HepG2 (cell line): Measurements from ENCODE around the gene ATP10A. TPM values are rescaled to one million over a fixed set of nuclear protein-coding genes. Genes with fewer than 3 reads are reported as not detected.

Experiments used
- ATAC-seq: fragments of 200-7000 bp; cut with Tn5 transposase; 3 replicates; pipeline ENCODE4 v1.9.1; 2020; ENCODE audit warnings: mild to moderate bottlenecking, moderate library complexity
- BruUV-seq: library from RNA; stranded (reverse); fragments of 400-500 nt; replicated peaks from 2 replicates; lab custom pipeline; 2021; lab: Mats Ljungman, UMichigan
- CTCF ChIA-PET: fragments of 300-600 bp; formaldehyde crosslinking; extraction: SDS; loops from one replicate; lab custom pipeline; 2021; ENCODE audit warnings: low total read pairs, inconsistent platforms, low intra/inter-chr PET ratio; lab: Yijun Ruan, JAX
- POLR2A ChIA-PET: fragments of 350-600 bp; sonication (Branson Sonifier 250); formaldehyde crosslinking; loops from one replicate; lab custom pipeline; 2020; ENCODE audit warnings: antibody characterized with exemption, inconsistent platforms; lab: Yijun Ruan, JAX
- DNase-seq: peaks from one replicate; pipeline ENCODE4 v3.0.0-alpha.2; 2015; ENCODE audit warnings: low spot score
- FAIRE-seq: peaks from 3 replicates; lab custom pipeline; 2011; peaks lifted over from hg19 to GRCh38; lab: Jason Lieb, UNC
- H2AFZ ChIP-seq: one replicate; pipeline ENCODE4 v1.6.1; 2011; ENCODE audit warnings: low read length, inconsistent platforms
- H3K27ac ChIP-seq: fragments of 300-600 bp; 3 replicates; pipeline ENCODE4 v1.8.0; 2011; ENCODE audit warnings: mixed run types, mild to moderate bottlenecking, mixed read lengths, low read length, inconsistent platforms; ENCODE audit not compliant: insufficient read depth; ENCODE audit errors: extremely low read length
- H3K27me3 ChIP-seq, 2 experiments: fragments of 200-600 bp in 1 of 2; 2 replicates in 1 of 2; 3 replicates in 1 of 2; pipeline versions ENCODE4 v1.6.0 to v1.8.0; 2011; ENCODE audit warnings: low read length in 2 of 2, mild to moderate bottlenecking in 2 of 2, moderate library complexity in 2 of 2, inconsistent platforms in 1 of 2; ENCODE audit not compliant: insufficient read depth in 2 of 2, control insufficient read depth in 1 of 2
- H3K36me3 ChIP-seq, 2 experiments: fragments of 200-600 bp in 1 of 2; replicated peaks in 1 of 2; 2 replicates in 1 of 2; 3 replicates in 1 of 2; pipeline versions ENCODE4 v1.5.1 to v1.8.0; 2011; ENCODE audit warnings: low read length in 2 of 2, inconsistent platforms in 1 of 2; ENCODE audit not compliant: insufficient read depth in 2 of 2, control insufficient read depth in 1 of 2
- H3K4me1 ChIP-seq: 2 replicates; pipeline ENCODE4 v1.5.1; 2012; ENCODE audit warnings: low read length, inconsistent platforms; ENCODE audit not compliant: insufficient read depth
- H3K4me2 ChIP-seq: 2 replicates; pipeline ENCODE4 v1.6.0; 2011; ENCODE audit warnings: low read depth, low read length, inconsistent platforms
- H3K4me3 ChIP-seq, 3 experiments: fragments of 200-600 bp in 1 of 3; sonication (generic), shearing (Covaris generic) in 1 of 3; replicated peaks in 1 of 3; 2 replicates each; pipeline ENCODE4 v1.5.1; 2011 to 2016; ENCODE audit warnings: low read length in 3 of 3, inconsistent platforms in 2 of 3, low read depth in 2 of 3, mild to moderate bottlenecking in 2 of 3, control low read depth in 1 of 3, mixed read lengths in 1 of 3; ENCODE audit not compliant: insufficient read depth in 1 of 3
- H3K79me2 ChIP-seq: one replicate; pipeline ENCODE4 v1.6.1; 2011; ENCODE audit warnings: low read length, inconsistent platforms; ENCODE audit not compliant: insufficient read depth
- H3K9ac ChIP-seq: 2 replicates; pipeline ENCODE4 v1.6.0; 2011; ENCODE audit warnings: mild to moderate bottlenecking, low read depth, low read length, inconsistent platforms; ENCODE audit not compliant: insufficient read depth
- H3K9me3 ChIP-seq: 2 replicates; pipeline ENCODE4 v1.5.1; 2012; ENCODE audit warnings: mild to moderate bottlenecking, low read length
- H4K20me1 ChIP-seq: 2 replicates; pipeline ENCODE4 v1.6.0; 2011; ENCODE audit warnings: inconsistent platforms, mild to moderate bottlenecking, low read length, moderate library complexity; ENCODE audit not compliant: insufficient read depth
- GFI1 ChIP-seq: sonication (generic); formaldehyde crosslinking; IDR thresholded peaks from 2 replicates; pipeline ENCODE4 v1.5.0; 2020; ENCODE audit warnings: missing genetic modification reagents, mild to moderate bottlenecking, borderline replicate concordance
- GMEB1 ChIP-seq: sonication (generic); formaldehyde crosslinking; IDR thresholded peaks from 2 replicates; pipeline ENCODE4 v1.5.1; 2020; ENCODE audit warnings: missing genetic modification reagents, mild to moderate bottlenecking, borderline replicate concordance
- RBFOX2 ChIP-seq: fragments of 200-400 bp; formaldehyde crosslinking; IDR thresholded peaks from 2 replicates; pipeline ENCODE4 v1.6.1; 2017; ENCODE audit warnings: low read depth, mild to moderate bottlenecking, low read length
- SALL1 ChIP-seq: sonication (generic); formaldehyde crosslinking; IDR thresholded peaks from 2 replicates; pipeline ENCODE4 v1.8.0; 2022; ENCODE audit warnings: mild to moderate bottlenecking, missing genetic modification reagents
- SP5 ChIP-seq: IDR thresholded peaks from 2 replicates; pipeline ENCODE4 v1.6.1; 2016; ENCODE audit warnings: low read depth, borderline replicate concordance
- TBP ChIP-seq: sonication (generic); formaldehyde crosslinking; IDR thresholded peaks from 2 replicates; pipeline ENCODE4 v1.5.0; 2020; ENCODE audit warnings: missing genetic modification reagents
- TOPORS ChIP-seq: sonication (generic); formaldehyde crosslinking; IDR thresholded peaks from 2 replicates; pipeline ENCODE4 v1.8.0; 2023; ENCODE audit warnings: mild to moderate bottlenecking, missing genetic modification reagents
- ZFP91 ChIP-seq: sonication (generic); formaldehyde crosslinking; IDR thresholded peaks from 2 replicates; pipeline ENCODE4 v1.9.0; 2022; ENCODE audit warnings: missing genetic modification reagents, mild to moderate bottlenecking, borderline replicate concordance
- ZNF264 ChIP-seq: sonication (generic); formaldehyde crosslinking; IDR thresholded peaks from 2 replicates; pipeline ENCODE4 v1.4.0; 2020; ENCODE audit warnings: missing genetic modification reagents
- ZNF407 ChIP-seq: sonication (generic); formaldehyde crosslinking; IDR thresholded peaks from one replicate; pipeline ENCODE4 v1.5.1; 2020; ENCODE audit warnings: mild to moderate bottlenecking, missing genetic modification reagents; ENCODE audit errors: not compliant biosample characterization
- ZNF724P ChIP-seq: sonication (generic); formaldehyde crosslinking; IDR thresholded peaks from 2 replicates; pipeline ENCODE4 v1.8.0; 2022; ENCODE audit warnings: missing genetic modification reagents, borderline replicate concordance
- ZNF891 ChIP-seq: sonication (generic); formaldehyde crosslinking; IDR thresholded peaks from 2 replicates; pipeline ENCODE4 v1.5.0; 2020; ENCODE audit warnings: mild to moderate bottlenecking, missing genetic modification reagents
- WGBS: methylation state at CpG from one replicate; pipeline ENCODE4 v1.1.6; 2017; ENCODE audit warnings: low lambda C conversion rate; 5-methylcytosine and 5-hydroxymethylcytosine counted together
- in situ Hi-C: cut with HindIII; loops from 2 replicates; pipeline ENCODE4 v1.10.0; 2017; ENCODE audit warnings: low pct_unique_long_range_greater_than_20kb; ENCODE audit not compliant: extremely low pct_ligation_motif_present
- intact Hi-C: fragments of 100-400 bp; cut with micrococcal nuclease; formaldehyde crosslinking; loops from one replicate; pipeline ENCODE4 v1.10.0; 2022; ENCODE audit not compliant: unreplicated experiment
- polyA plus RNA-seq, 8 experiments: library from polyadenylated mRNA; depleted of rRNA in 3 of 8; stranded (reverse) in 7 of 8; unstranded in 1 of 8; fragments of >200 nt; fragmentation: Illumina TruSeq in 4 of 8; extraction: Trizol in 4 of 8; gene quantifications; 2 replicates each; pipeline versions ENCODE4 v1.2.1 to v1.2.3, GENCODE V29; 2011 to 2016; ENCODE audit warnings: low read depth in 4 of 8, missing spikeins in 1 of 8, mixed read lengths in 1 of 8; ENCODE audit not compliant: insufficient read depth in 1 of 8
- total RNA-seq, 5 experiments: library from RNA; depleted of rRNA; stranded (reverse); fragments of >200 nt; fragmentation: Illumina TruSeq; extraction: Trizol; gene quantifications; 2 replicates each; pipeline ENCODE4 v1.2.3, GENCODE V29; 2016; ENCODE audit warnings: low read depth in 1 of 5

ATP10A gene
- total and polyA plus RNA-seq, 2 of the 13 experiments (the other 11 are each of a cell fraction or from before 2014, with no cell fraction given), result 0.58 to 4.2 TPM

GRCh38 chr15:25684521-25685431, 178.4 kb downstream of the ATP10A start:
- Histone ChIP-seq H3K4me3 (no peak overlapping the region), H2AFZ (no peak overlapping the region), H3K36me3 (no peaks in the 10 kb centered on the region), H3K4me1 (no peaks in the 10 kb centered on the region), H3K4me2 (no peak overlapping the region), H3K79me2 (no peaks in the 10 kb centered on the region), H4K20me1 (no peaks in the 10 kb centered on the region), H3K27ac (no peak overlapping the region), H3K9ac (no peak overlapping the region), H3K27me3 (no peaks in the 10 kb centered on the region), H3K9me3 (0 out of 2 replicates have a peak, but pooled peaks cover 4% of the 10 kb centered on the region)
- 51% methylated on average over 11 of the region's 13 CpGs for WGBS
- BruUV-seq, result no TSS peak
- ChIA-PET POLR2A (no interaction called here), CTCF (no interaction called here)
- ATAC-seq, result no peak
- in situ Hi-C loops, result no loop called here
- DNase-seq, result no peak
- FAIRE-seq, result no peak
- intact Hi-C loops, result no loop called here
- TF ChIP-seq ZNF891 (CRISPR knock-in tag) (no peak), TOPORS (CRISPR knock-in tag) (no peak), ZNF264 (CRISPR knock-in tag) (no peak), GMEB1 (no peak), RBFOX2 (no peak), GFI1 (no peak), SP5 (no peak), TBP (CRISPR knock-in tag) (no peak), ZFP91 (CRISPR knock-in tag) (no peak), ZNF724P (no peak), SALL1 (CRISPR knock-in tag) (no peak), ZNF407 (CRISPR knock-in tag) (no peak)
